ENCODE measurements around the gene SPRED2.

The SPRED2 gene, protein sequence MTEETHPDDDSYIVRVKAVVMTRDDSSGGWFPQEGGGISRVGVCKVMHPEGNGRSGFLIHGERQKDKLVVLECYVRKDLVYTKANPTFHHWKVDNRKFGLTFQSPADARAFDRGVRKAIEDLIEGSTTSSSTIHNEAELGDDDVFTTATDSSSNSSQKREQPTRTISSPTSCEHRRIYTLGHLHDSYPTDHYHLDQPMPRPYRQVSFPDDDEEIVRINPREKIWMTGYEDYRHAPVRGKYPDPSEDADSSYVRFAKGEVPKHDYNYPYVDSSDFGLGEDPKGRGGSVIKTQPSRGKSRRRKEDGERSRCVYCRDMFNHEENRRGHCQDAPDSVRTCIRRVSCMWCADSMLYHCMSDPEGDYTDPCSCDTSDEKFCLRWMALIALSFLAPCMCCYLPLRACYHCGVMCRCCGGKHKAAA

DNA sequence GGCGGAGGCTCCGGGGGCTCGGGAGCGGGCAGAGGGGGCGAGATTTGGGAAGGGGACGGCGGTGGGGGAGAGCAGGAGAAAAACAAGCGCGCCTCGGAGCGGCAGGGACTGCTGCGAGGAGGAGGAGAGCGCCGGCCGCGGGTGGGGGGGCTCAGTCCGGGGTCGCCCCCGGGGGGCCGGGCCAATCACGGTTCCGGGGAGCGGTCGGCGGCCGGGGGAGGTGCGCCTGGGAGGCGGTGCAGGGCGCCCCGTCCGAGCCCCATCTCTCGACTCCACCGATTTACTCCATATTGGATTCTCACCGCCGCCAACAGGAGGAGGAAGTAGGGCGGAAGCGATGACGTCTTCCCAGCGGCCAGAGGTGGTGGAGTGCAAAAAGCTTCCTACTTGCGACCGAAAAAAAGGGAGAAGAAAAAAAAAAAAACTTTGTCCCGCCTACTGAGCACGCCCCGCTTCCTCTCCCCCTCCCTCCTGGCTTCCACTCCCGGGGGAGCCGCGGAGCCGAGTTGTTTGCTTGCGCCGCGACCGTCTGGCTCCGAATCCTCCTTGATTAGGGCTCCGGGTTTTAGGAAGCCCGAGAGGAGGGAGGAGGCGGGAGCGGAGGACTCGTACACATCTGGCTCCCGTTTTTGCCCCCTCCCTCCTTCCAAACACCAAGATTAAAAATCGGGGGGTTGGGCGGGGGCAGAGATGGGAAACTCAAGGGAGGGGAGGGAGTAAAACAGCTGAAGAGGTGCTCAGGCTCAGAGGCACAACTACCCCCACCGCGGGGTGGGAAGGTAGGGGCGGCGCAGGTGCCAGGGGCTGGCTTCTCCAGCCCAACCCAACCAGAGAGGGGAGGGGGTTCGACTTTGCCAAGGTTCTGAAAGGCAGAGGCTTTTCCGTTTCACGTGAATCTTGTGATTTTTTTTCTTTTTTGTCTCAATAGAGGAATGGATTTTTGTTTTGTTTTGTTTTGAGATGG is at the start of gene SPRED2:
Gene SPRED2 (minus strand): TSS at position 373 of the 964 bp plus-strand sequence. CDS start 612 bp downstream, outside the sequence.
- peak; percentile 97 for DNase-seq

DNA sequence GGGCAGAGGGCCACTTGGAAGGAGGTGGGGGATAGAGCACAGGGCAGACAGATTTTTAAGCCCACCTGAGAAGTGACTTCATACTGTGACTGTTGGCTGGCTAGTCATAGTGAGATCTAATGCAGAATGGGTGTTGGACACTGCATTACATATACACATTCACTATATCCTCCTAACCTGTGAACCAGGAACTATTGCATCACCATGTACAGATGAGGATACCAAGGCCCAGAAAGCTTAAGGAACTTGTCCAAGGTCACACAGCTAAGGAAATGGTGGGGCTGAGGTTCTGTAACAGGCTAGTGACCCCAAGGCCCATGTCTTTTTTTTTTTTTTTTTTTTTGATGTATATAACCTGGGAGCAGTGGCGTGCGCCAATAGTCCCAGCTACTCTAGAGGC is 49.6 kb upstream of the SPRED2 start:
- DNase-seq: no peak

DNA sequence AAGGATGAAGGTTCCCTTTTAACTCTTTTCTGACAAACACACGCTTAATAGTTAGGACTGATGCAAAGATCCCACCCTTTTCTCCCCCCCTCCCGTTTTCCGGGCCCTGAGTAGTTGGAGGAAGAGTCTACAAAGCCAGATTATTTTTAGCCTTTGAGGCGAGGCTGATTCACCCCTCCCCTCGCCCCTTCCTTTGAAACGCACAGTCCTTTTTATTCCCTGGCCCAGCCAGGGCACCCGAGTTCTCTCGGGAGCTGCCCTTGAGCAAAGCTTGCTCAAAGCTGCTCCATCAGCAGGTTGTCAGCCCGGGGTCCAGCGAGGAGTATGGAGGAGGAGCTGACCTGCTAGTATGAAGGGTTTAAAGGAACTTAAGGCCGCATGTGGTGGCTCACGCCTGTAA is 47.1 kb upstream of the SPRED2 start:
- no peak for DNase-seq

DNA sequence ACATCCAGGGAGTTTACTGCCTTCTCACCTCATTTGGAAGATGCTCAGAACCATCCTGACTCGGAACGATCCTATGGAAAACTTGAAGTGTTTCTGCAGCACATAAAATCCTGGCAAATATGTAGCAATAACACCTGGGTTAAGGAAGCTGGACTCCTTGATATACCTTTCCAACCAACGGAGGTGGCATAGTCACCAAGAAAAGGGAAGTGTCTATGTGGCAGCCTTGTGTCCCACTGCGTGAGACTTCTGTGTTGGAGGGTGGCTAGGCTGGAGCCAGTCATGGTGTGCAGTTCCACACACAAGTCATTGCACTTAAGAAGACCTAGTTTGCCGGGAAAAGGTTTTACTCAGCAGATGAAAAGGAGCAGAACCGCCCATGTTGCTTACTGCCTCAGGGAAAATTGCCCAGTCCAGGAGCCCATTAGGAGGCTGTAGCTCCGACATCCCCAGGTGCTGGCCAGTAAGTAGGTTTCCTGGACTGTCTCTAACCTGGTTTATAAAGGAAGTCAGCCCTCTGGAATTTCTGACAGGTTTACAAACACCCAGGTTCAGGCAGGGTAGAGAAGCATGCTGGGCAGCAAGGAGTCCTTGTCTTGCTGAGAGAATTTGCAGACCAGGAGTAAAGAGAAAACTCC is 46.2 kb upstream of the SPRED2 start:
- no peak for DNase-seq

DNA sequence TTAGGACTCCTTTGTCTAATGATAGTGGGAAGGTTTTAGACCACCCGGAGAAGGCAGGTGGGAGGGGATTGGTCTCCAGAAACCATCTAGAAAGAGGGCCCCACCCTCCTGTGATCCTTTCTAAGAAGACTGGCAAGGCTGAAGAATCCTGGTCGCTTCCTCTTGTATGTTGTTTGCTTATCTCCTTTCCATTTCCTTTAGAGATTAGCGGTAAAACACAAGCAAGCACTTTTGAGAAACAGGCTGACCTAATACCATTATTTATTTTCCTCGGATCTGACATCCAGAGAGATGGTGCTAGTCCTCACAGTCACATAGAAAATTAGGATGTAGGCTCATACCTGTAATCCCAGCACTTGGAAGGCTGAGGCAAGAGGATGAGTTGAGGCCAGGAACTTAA is 45.2 kb upstream of the SPRED2 start:
- DNase-seq: no peak

DNA sequence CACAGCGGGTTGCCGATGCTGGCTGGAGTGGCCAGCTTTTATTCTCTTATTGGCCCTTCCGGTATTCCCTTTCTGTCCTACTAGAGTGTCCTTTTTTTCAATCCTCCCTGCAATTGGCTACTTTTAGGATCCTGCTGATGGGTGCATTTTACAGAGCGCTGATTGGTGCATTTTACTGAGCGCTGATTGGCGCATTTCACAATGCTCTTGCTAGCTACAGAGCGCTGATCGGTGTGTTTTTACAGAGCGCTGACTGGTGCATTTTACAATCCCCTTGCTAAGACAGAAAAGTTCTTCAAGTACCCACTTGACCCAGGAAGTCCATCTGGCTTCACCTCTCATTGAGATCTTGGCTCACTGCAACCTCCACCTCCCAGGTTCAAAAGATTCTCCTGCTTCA is 44.4 kb upstream of the SPRED2 start:
- DNase-seq: no peak

DNA sequence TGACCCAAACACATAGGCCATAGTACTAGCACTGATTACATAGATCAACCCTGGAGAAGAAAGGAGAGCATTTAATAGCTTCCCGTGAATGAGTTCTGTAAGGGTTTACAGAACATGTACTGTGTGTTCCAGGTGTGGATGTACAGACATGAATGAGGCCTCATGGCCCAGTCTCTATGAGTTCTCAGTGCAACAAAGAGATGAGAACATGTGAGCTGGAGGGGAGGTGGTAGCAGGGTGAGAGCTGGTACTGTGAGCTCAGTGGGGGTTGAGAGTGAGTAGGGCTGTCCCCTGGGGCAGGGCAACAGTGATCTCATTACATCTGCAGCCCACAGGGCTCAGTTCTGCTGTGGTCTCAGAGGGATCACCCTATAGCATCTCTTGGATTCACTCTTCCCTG is 42.6 kb upstream of the SPRED2 start:
- no peak for DNase-seq

DNA sequence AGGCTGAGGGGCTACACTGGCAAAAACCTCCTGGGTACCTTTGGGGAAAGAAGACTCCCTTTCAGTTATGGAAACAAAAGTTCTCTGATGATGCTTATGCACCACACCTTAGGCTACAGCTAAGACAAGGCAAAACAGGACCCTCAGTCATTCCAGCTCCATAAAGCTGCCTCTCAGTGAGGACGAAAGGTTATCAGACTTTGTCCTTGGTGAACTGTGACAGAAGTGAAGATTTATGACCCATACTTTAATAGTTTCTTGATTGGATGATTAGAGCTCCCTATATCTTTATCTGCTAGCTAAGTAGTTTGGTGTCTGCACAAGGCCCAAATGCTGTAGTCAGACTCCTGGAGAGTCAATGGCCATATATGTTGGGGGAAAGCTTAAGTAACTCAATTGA is 40.6 kb upstream of the SPRED2 start:
- no peak for DNase-seq

DNA sequence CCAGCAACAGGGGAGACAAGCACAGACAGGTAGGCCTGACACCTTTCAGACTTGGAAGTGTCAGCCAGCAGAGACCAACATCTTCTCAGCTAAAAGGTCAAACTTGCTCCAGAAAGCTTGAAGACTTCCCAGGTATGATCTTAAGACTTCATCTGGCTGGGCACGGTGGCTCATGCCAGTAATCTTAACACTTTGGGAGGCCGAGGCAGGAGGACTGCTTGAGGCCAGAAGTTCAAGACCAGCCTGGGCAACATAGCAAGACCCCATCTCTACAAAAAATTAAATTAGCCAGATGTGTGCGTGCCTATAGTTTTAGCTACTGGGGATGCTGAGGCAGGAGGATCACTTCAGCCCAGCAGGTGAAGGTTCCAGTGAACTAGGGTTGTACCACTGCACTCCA is 39.0 kb upstream of the SPRED2 start:
- DNase-seq: no peak

DNA sequence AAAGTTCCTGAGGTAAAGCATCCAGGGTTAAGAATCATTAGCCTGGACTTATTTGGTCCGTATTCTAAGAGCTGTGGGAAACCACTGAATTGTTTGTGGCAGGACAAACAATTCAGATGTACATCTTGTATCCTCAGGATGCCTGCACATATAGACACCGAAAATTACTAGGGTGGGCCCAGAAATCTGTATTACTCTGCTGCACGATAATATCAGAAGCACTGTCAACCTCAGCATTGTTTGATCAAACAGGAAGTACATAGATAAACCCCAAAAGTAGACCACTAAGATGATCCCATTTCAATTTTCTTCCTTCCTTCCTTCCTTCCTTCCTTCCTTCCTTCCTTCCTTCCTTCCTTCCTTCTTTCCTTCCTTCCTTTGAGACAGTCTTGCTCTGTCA is 34.2 kb upstream of the SPRED2 start:
- DNase-seq: no peak

DNA sequence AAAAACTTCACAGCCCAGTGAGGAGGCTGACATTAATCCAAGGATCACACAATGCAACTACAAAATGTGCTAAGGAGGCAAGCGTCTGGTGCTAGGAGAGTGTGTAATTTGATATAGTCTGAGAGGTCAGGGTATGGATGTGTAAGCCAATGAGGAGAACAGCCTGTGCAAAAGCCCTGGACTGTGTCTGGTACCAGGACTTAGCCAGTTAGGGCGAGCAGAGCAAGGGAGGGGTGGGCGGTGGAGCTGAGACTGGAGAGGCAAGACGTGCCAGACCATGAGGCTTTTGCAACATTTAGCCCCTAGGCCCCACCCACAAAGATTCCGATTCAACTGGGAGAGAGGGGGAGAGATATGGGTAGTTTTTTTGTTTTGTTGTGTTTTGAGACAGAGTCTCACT is 33.5 kb upstream of the SPRED2 start:
- DNase-seq: no peak

DNA sequence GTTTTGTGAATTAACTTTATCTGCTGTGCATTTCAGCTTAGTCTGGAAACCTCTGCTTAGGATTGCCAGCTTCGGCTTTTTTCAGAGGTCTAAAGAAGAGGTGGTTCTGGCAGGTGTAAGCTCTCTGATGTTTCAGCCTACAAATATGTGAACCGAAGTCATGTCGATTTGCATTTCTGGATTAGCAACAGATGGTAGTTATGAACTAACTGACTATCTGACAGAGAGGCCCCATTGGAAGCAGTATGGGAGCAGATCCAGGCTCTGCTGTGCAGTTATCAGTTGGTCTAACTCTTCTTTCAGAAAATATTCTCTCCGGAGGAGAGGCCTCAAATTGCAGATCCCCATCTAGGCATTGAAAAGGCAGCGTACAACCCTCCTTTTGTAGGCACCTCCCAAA is 32.7 kb upstream of the SPRED2 start:
- DNase-seq: no peak

DNA sequence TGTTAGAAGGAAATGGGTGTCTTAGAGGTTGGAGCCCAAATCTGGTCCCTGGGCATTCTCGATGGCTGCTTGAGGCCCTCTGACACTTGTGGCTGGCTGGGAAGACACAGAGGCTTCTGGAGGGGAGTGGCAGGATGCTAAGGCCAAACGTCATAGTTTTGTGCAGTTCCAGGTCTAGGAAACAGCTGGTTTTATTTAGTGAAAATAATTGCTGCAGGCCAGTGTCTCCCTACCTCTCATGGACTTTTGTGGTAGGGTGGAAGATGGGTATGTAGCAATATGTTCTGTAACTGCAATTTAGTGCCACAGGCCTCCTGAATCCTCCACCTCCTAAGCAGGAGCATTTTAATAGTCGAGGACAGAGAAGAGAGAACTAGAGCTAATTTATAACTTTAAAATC is 32.2 kb upstream of the SPRED2 start:
- DNase-seq: no peak

DNA sequence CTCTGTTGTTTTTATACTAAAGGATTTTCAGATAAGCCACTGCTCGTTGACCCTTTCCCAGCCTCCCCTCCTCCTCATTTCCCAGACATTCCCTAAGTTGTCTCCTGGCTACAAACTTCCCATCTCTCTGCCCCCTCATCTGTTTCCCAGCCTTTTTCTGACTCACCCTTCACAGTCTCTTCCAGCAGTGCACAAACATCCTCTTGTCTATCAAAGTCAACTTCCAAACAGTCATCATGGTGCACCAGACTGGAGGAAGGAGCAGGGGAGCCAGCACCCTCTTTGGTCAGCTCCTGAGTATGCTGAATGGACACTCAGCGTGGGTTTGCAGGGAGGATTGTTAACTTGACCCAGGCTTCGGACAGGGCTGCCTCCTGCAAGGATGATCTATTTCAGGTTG is 26.6 kb upstream of the SPRED2 start:
- no peak for DNase-seq

DNA sequence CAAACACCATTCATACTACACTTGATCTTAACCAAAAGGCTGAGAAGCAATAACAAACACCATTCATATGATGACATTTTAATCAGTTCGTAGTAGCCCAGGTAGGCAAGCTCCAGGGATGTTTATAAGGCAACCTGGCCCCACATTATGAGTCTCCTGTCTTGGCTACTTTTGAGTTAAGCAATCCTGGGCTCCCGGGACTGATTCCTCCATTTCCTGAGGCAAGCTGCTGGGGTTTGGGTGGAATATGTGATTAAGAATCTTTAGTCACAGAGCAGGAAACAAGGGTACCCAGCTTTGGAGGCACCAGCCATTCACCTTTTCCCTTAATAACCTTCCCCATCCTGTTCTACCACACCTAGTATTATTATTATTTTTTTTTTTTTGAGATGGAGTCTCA is 24.5 kb upstream of the SPRED2 start:
- DNase-seq: no peak

DNA sequence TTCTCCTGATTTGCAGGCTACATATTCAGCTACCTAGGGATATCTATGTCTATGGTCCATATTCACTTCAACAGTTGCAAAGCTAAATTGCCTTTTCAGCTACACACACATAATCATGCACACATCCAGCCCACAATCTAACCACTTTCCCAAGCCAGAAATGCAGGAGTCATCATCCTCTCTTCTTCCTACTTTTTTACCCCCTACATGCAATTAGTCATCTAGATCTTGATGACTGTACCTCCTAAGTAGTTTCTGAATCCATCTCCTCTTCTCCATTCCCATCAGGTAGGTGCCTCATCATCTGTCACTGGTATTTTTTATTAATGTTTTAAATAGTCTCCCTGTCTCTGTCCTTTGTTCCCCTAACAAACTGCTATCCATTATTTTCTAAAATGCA is 23.7 kb upstream of the SPRED2 start:
- DNase-seq: no peak

DNA sequence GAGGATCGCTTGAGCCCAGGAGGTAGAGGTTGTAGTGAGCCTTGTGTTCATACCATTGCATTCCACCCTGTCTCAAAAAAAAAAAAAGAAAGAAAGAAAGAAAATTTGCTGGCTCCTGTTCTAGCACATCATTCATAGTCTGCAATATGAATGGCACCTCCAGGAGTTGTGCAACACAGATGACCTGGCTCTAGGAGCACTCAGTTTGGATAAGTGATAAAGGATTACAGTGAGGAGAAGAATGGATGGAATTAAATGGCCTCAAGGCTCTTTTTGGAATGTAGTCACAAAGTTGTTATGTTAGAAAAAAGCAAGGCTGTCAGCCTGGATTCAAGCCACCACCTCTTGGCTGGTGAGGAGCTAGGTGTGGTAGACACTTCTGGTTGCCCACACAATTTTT is 21.5 kb upstream of the SPRED2 start:
- DNase-seq: no peak

DNA sequence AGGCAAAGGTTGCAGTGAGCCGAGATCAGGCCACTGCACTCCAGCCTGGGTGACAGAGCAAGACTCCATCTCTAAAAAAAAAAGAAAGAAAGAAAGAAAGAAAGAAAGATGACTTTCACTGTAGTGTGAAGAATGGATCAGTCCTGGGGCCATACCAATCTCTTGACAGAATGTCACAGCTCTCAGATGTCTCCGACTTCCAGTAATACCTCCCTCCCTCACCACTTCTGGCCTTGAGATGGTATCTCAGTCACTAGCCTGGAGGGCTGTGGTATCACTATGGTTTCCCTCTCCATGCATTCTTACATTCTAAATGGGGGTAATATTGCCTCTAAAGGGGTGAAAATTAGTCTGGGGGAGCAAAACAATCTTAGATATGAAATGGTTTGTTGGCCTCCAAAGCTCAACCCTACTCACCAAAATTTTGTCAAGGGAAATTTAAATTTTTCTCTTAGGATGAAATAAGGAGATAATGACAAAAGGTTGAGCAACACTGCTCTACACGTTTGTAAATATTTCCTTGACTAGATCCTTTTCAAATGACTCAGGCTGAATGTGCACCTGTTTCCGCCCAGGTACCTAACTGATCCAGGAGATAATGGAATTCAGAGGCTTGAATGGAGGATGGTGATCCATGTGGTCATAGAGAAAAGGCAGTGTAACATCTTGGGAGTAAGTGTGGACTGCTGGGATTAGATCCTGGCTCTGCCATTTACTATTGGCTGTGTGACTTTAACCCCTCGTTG is 19.9 kb upstream of the SPRED2 start:
- DNase-seq: no peak

DNA sequence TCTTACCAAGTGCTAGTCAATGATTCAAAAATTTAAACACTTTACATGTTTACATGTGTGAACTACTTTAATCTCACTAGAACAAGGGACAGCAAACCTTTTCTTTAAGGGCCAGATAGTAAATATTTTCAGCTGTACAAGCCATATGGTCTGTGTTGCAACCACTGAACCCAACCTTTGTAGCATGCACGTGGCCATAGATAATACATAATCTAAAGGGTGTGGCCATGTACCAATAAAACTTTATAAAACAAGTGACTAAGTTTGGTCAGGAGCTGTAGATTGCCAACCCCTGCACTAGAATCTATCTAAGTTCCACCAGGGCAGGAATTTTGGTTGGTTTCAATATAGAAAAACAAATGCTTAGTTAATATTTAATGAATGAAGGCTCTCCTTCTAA is 18.4 kb upstream of the SPRED2 start:
- DNase-seq: no peak

DNA sequence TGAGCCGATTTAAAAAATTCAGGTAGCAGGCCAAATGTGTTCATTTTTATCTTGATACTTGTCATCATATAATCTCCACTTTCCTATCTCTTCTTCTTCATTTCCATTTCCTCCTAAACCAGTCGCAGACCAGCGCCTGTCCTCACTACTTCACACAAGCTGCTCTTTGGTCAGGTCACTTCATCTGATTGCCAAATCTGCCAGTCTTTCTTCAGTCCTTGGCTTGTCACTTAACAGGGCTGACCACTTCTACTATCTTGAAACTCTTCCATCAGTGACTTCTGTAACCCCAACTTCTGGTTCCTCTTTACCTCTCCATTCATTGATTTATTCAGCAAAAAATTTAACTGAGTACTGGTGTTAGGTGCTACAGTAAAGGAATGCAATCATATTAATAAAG is 18.0 kb upstream of the SPRED2 start:
- no peak for DNase-seq

DNA sequence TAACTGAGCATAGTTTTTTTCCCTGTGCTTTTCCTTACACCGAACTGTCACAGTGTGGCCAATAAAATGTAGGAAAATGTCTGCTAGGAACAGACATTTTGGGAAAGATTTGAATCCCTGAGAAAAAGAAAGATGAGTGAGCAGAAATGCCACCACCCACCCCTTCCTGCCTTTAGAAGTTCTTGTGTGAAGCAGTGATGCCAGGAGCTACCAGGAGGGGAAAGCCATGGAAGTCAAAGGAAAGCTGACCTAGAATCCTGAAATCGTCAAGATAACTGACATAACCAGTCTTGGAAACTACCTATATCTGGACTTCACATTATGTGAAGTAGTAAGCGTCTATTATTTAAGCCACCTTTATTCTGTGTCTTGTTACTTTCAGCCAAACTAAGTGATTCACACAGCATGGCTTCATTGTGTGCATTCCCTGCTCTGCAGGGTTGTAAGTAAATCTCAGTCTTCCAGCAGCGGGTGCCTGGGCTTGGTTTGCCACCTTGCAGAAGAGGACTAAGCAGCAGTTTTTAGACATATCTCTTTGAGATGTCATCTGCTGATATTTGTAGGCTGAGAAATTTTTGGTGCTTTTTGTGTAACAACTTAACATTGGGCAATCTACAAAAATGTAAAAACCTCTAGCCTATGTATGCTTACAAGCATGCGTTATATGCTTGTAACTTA is 11.2 kb upstream of the SPRED2 start:
- DNase-seq: no peak

DNA sequence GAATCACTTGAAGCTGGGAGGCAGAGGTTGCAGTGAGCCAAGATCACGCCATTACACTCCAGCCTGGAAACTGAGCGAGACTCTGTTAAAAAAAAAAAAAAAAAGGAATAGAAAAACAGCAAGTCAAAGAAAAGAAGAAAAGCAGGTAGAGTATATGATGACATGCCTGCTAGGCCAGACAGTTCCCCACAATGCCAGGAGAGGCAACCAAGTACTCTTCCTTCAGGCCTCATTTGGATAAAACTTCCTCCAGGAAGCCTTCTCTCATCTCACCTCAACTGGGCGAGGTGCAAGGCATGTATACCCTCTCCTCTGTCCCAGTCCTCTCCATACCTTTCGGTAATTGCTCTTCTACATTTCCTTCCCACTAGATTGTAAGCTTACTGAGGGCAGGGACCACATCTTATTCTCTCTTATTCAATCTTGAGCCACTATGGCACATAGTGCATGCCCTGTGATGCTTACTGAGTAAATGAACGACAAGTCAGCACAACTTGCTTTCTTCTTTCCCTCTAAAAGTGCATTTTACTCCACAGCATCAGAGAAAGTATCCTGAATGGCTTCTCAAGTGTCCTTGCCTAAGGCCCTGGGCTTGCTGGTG is 10.1 kb upstream of the SPRED2 start:
- DNase-seq: no peak

All from femur (tissue), 1 donor.